Measurements from ENCODE around the gene BIRC7.
A peak's percentile ranks its signal among the peaks of the same experiment; 100 is the strongest.
"Not testable (repeated sequence)": the region's sequence is repeated elsewhere in the genome, so short reads cannot be mapped to it uniquely, and the experiment has no call there.

BIRC7 gene

GRCh38 chr20:63210011-63210605 lies 25.6 kb upstream of the BIRC7 start:
- DNase-seq = no peak

- DNase-seq = no peak
These were observed 23.3 kb upstream of the BIRC7 start for GRCh38 chr20:63212393-63212730.

GRCh38 chr20:63212792-63213191 lies 22.9 kb upstream of the BIRC7 start:
- no peak for DNase-seq

- DNase-seq = no peak
These were observed 21.2 kb upstream of the BIRC7 start for GRCh38 chr20:63214514-63214913.

GRCh38 chr20:63215101-63216040 lies 20.3 kb upstream of the BIRC7 start:
- DNase-seq = no peak

GRCh38 chr20:63216041-63216848 lies 19.5 kb upstream of the BIRC7 start, which contains the start of gene YTHDF1:
Gene YTHDF1 (minus strand): TSS chr20:63216131. CDS start chr20:63215892, 239 bp downstream.
- peak; percentile 97 for DNase-seq

GRCh38 chr20:63216849-63217471 lies 18.7 kb upstream of the BIRC7 start:
- no peak for DNase-seq

- no peak for DNase-seq
These were observed 18.0 kb upstream of the BIRC7 start for GRCh38 chr20:63217706-63218105.

GRCh38 chr20:63218701-63219446 lies 16.8 kb upstream of the BIRC7 start:
- DNase-seq = no peak

GRCh38 chr20:63219447-63219821 lies 16.3 kb upstream of the BIRC7 start:
- DNase-seq = no peak

- DNase-seq = no peak
These were observed 15.7 kb upstream of the BIRC7 start for GRCh38 chr20:63219866-63220521.

- no peak for DNase-seq
These were observed 14.9 kb upstream of the BIRC7 start for GRCh38 chr20:63220696-63221399.

- not testable (repeated sequence) for DNase-seq
These were observed 14.2 kb upstream of the BIRC7 start for GRCh38 chr20:63221400-63222053.

- no peak for DNase-seq
These were observed 13.2 kb upstream of the BIRC7 start for GRCh38 chr20:63222541-63222940.

GRCh38 chr20:63223121-63223825 lies 12.4 kb upstream of the BIRC7 start:
- DNase-seq = no peak

- no peak for DNase-seq
These were observed 11.9 kb upstream of the BIRC7 start for GRCh38 chr20:63223826-63224207.

GRCh38 chr20:63224412-63225081 lies 11.2 kb upstream of the BIRC7 start:
- DNase-seq = no peak

- DNase-seq = no peak
These were observed 10.6 kb upstream of the BIRC7 start for GRCh38 chr20:63225082-63225454.
